HFFc6 (cell line): ENCODE results near the gene CLPSL2. TPM values are rescaled to one million over a fixed set of nuclear protein-coding genes. Genes with fewer than 3 reads are reported as not detected.

Experiments used
- DNase-seq: peaks from one replicate; pipeline ENCODE4 v3.0.0-alpha.2; 2018
- H3K27ac Mint-ChIP-seq: 2 replicates; pipeline ENCODE4 v1.8.0; 2020; ENCODE audit warnings: mild to moderate bottlenecking, mixed read lengths
- H3K27me3 Mint-ChIP-seq: 2 replicates; pipeline ENCODE4 v1.8.0; 2021; ENCODE audit warnings: mild to moderate bottlenecking, moderate library complexity, mixed read lengths; ENCODE audit not compliant: insufficient read depth
- H3K36me3 Mint-ChIP-seq: 2 replicates; pipeline ENCODE4 v1.8.0; 2021; ENCODE audit warnings: low read depth, mixed read lengths
- H3K4me1 Mint-ChIP-seq: 2 replicates; pipeline ENCODE4 v1.8.0; 2020; ENCODE audit warnings: low read depth, mixed read lengths
- H3K4me3 Mint-ChIP-seq: 2 replicates; pipeline ENCODE4 v1.8.0; 2020; ENCODE audit warnings: mild to moderate bottlenecking, moderate library complexity, mixed read lengths
- H3K9me3 Mint-ChIP-seq: 2 replicates; pipeline ENCODE4 v1.8.0; 2020; ENCODE audit warnings: mild to moderate bottlenecking, mixed read lengths
- total RNA-seq, 6 experiments: library from RNA; stranded (reverse); fragmentation: NEBNext Ultra II Directional; extraction: Animal tissue kit (Norgen Biotek cat#: 25700); gene quantifications; 2 replicates in 1 of 6; 3 replicates in 5 of 6; pipeline ENCODE4 v1.2.3, GENCODE V29; 2021
- TF ChIP-seq, protein P1 (sequence below): fragments of 200-600 bp; sonication (generic); IDR thresholded peaks from 2 replicates; pipeline ENCODE4 v1.5.0; 2021; ENCODE audit warnings: antibody characterized with exemption, mild to moderate bottlenecking

Gene CLPSL2
- total RNA-seq, 6 experiments from 2014 or later: not detected

DNA sequence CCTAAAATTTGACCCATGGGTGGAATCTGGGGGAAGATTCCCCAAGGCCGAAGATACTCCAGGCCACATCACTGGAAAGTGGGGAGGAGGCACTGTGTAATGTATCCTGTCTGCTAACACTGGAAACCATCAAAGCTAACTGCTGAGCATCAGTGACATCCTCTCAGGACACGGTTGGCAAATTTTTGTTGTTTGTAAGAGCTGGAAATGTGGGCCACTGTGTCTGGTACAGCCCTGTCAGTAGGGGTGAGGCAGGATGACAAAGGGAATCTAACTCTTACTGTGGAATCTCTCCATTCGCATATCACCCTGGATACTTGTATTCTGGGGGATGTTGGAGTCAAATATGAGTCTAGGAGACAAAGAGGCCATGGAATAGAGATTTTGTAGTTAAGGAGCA lies 17.0 kb upstream of the CLPSL2 start:
- TF ChIP-seq, protein P1, sequence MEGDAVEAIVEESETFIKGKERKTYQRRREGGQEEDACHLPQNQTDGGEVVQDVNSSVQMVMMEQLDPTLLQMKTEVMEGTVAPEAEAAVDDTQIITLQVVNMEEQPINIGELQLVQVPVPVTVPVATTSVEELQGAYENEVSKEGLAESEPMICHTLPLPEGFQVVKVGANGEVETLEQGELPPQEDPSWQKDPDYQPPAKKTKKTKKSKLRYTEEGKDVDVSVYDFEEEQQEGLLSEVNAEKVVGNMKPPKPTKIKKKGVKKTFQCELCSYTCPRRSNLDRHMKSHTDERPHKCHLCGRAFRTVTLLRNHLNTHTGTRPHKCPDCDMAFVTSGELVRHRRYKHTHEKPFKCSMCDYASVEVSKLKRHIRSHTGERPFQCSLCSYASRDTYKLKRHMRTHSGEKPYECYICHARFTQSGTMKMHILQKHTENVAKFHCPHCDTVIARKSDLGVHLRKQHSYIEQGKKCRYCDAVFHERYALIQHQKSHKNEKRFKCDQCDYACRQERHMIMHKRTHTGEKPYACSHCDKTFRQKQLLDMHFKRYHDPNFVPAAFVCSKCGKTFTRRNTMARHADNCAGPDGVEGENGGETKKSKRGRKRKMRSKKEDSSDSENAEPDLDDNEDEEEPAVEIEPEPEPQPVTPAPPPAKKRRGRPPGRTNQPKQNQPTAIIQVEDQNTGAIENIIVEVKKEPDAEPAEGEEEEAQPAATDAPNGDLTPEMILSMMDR: no peak
- no peak for DNase-seq
- Mint-ChIP-seq H3K4me3 (no peak overlapping the region), H3K4me1 (peaks cover 9% of the 10 kb centered on the region; the same call in 1 of the 2 replicates), H3K27me3 (peaks cover 38% of the 10 kb centered on the region), H3K36me3 (no peaks in the 10 kb centered on the region), H3K27ac (no peak overlapping the region), H3K9me3 (no peaks in the 10 kb centered on the region)

DNA sequence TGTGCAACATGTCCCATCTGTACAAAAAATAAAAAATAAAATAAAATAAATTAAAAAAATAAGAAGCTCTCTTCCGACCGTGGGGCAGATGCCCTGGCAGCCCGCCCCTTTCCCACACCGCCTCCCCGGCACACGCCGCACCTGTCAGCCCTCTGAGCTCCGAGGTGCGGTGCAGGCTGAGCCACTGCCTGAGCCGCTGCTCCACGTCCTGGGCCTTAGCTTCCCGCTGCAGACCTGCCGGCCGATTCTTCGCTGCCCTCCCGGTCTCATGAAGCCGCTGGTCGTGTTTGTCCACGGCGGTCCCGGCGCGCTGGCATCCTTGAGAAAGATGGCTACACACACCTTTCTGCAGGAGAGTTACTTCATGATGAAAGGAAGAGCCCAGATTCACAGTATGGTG lies 10.7 kb upstream of the CLPSL2 start:
- H3K4me1 Mint-ChIP-seq: no peaks in the 10 kb centered on the region
- DNase-seq: no peak
- H3K36me3 Mint-ChIP-seq: no peaks in the 10 kb centered on the region
- peaks cover 32% of the 10 kb centered on the region for H3K27me3 Mint-ChIP-seq
- H3K4me3 Mint-ChIP-seq: no peak overlapping the region
- no peak overlapping the region for H3K27ac Mint-ChIP-seq
- H3K9me3 Mint-ChIP-seq: no peaks in the 10 kb centered on the region
- TF ChIP-seq, protein P1: no peak

DNA sequence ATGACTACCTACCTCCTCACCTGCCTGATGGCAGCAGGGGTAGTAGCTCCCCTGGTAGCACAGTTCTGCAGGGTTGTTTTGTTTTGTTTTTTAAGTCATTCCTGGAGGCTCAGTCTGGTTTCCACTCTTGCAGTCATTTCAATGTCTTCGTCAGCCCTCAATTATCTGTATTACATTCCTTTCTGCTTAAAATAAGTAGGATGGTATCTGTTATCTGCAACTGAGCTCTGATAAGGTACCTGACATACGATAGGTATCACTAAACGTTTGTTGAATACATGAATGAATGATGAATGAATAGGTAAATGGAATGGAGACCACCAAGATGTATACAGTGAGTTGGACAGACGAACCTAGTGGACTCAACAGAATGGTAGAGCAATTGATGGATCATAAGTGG lies 7.2 kb upstream of the CLPSL2 start:
- Mint-ChIP-seq H3K36me3 (no peaks in the 10 kb centered on the region), H3K9me3 (no peaks in the 10 kb centered on the region), H3K4me3 (no peak overlapping the region), H3K27ac (no peak overlapping the region), H3K4me1 (no peaks in the 10 kb centered on the region), H3K27me3 (peaks cover 26% of the 10 kb centered on the region)
- TF ChIP-seq, protein P1: no peak
- no peak for DNase-seq

DNA sequence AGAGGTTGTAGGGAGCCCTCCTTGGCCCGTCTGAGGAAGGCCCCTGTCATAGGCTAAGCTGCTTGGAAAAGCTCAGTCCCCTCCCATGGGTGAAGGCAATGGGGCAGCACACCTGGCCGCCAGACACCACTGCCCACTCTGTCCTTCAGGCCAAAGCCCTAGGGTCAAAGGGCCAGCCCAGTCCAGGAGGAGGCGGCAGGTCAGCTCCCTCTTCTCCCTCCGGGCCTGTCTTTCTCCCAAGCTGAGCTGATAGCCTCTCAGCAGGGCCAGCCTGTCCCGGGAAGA lies 5.1 kb upstream of the CLPSL2 start:
- H3K4me1 Mint-ChIP-seq: no peaks in the 10 kb centered on the region
- H3K4me3 Mint-ChIP-seq: no peak overlapping the region
- no peak for DNase-seq
- TF ChIP-seq, protein P1: no peak
- no peaks in the 10 kb centered on the region for H3K9me3 Mint-ChIP-seq
- H3K27me3 Mint-ChIP-seq: peaks cover 16% of the 10 kb centered on the region
- H3K27ac Mint-ChIP-seq: no peak overlapping the region
- H3K36me3 Mint-ChIP-seq: no peaks in the 10 kb centered on the region

DNA sequence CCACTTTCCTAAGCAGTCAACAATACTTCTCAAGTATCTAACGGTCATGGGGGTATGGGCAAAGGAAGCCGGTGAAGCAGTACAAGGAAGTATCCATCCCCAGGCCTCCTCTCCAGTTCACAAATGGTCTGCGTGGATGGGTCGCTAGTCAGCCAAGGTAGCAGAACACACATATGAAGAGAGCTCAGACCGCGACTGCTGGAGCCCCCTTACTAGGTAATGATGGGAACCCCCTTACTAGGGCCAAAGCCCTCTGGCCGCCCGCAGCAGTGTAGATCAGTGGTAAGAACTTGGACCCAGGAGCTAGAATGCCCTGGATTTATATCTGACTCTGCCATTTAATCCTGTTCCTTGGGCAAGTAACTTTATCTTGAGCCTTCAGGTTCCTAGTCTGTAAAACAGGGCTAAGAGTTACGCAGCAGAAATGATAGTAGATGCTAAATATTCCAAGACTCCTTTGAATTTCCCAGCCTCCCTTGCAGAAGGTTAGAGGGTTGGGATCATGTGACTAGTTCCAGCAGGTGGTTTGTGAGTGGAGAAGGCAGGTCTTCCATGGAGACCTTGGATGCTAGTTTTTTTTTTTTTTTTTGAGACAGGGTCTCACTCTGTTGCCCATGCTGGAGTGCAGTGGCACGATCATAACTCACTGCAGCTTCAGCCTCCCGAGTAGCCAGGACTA lies 2.1 kb upstream of the CLPSL2 start:
- Mint-ChIP-seq H3K27ac (no peak overlapping the region), H3K4me1 (no peaks in the 10 kb centered on the region), H3K4me3 (no peak overlapping the region), H3K27me3 (peaks cover 33% of the 10 kb centered on the region), H3K36me3 (no peaks in the 10 kb centered on the region), H3K9me3 (no peaks in the 10 kb centered on the region)
- DNase-seq: no peak
- TF ChIP-seq, protein P1: no peak

DNA sequence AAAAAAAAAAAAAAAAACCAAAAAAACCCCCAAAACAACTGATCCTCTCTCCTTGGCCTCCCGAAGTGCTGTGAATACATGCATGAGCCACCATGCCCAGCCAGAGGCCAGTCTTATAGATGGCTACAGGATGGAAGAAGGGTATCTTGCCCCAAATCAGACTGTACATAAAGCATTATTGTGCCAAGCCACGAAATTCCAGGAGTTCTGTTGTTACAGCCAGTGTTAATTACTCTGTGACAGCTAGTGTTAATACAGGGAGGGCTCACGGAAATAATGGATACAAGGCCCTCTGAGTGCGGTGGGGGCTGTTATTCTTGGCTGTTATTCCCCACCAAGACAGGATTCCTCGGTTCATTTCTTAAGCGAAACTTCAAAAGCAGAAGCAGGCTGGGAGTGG lies 1.4 kb upstream of the CLPSL2 start:
- no peak for DNase-seq
- Mint-ChIP-seq H3K27ac (no peak overlapping the region), H3K36me3 (no peaks in the 10 kb centered on the region), H3K27me3 (peaks cover 36% of the 10 kb centered on the region), H3K9me3 (no peaks in the 10 kb centered on the region), H3K4me3 (no peak overlapping the region), H3K4me1 (no peaks in the 10 kb centered on the region)
- TF ChIP-seq, protein P1: no peak
